Embryonic facial prominence (tissue), 1 donor: Measurements from ENCODE around the gene ERCC5.

Source experiments
- DNase-seq: peaks from one replicate; pipeline ENCODE4 v3.0.0-alpha.2; 2016; ENCODE audit errors: extremely low spot score

ERCC5 gene

DNA sequence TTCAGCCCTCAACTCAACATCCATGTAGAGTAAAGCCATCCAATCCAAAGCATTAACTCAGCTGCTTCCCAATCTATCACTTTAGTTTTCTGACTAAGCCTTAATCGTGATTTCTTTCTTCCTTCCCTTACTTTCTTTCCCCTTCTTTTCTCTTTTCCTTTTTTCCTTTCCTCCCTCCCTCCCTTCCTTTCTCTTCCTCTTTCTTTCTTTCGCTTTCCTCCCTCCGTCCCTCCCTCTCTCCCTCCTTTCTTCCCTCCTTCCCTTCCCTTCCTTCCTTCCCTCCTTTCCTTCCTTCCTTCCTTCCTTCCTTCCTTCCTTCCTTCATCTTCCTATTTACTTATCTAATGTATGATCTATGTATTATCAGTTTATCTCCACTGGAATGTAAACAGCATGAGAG lies 71.2 kb downstream of the ERCC5 start:
- DNase-seq, result no peak

DNA sequence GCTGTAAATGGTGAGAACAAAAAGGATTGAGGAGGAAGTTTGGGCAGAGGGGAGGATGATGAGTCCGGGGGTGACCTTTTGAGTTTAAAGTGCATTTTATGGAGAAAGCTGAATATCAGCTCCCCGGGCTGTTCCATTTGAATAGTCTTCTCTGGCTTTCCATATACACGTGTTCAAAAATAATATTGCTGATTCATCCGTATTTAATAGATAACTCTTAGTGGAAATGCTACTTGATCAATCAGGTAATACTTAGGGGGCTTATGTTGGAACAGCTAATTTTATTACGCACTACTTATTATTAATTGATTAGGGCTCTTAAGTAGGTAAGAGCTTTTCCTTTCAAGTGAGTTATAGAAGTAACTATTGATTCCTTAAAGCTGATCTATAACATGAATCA lies 76.4 kb downstream of the ERCC5 start:
- DNase-seq, result no peak
